ENCODE results near the gene WNT4.

DNA sequence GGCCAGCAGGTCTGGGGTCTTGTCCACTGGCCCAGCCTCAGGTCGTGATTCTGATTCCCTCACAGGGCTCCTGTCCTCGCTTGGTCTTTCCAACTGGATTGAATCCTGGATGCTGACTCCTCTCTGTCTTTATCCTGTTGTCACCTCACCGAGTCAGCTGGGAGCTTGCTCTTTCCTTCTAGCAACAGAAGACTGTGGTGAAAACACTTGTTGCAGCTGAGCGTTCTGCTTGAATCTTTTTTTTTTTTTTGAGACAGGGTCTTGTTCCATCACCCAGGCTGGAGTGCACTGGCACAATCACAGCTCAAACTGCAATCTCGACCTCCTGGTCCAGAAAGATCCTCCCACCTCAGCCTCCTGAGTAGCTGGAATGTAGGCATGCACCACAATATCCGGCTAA is 8.0 kb upstream of the WNT4 start:
- TF ChIP-seq, protein P1, sequence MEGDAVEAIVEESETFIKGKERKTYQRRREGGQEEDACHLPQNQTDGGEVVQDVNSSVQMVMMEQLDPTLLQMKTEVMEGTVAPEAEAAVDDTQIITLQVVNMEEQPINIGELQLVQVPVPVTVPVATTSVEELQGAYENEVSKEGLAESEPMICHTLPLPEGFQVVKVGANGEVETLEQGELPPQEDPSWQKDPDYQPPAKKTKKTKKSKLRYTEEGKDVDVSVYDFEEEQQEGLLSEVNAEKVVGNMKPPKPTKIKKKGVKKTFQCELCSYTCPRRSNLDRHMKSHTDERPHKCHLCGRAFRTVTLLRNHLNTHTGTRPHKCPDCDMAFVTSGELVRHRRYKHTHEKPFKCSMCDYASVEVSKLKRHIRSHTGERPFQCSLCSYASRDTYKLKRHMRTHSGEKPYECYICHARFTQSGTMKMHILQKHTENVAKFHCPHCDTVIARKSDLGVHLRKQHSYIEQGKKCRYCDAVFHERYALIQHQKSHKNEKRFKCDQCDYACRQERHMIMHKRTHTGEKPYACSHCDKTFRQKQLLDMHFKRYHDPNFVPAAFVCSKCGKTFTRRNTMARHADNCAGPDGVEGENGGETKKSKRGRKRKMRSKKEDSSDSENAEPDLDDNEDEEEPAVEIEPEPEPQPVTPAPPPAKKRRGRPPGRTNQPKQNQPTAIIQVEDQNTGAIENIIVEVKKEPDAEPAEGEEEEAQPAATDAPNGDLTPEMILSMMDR (IDR thresholded peaks at IDR 0.05; ENCODE audit: low read depth, low read length) = no peak
- TF ChIP-seq EZH2phosphoT487 (IDR thresholded peaks at IDR 0.05; ENCODE audit: low read depth) = no peak
